HG02885 (cell line): ENCODE data around the gene DLGAP1.
"Not testable (repeated sequence)": the region's sequence is repeated elsewhere in the genome, so short reads cannot be mapped to it uniquely, and the experiment has no call there.

ENCODE experiments used
- ATAC-seq: cut with Tn5 transposase; IDR thresholded peaks from one replicate; pipeline ENCODE4 v1.9.1; 2021; ENCODE audit warnings: mild to moderate bottlenecking; ENCODE audit not compliant: unreplicated experiment, poor library complexity

The DLGAP1 gene

DNA sequence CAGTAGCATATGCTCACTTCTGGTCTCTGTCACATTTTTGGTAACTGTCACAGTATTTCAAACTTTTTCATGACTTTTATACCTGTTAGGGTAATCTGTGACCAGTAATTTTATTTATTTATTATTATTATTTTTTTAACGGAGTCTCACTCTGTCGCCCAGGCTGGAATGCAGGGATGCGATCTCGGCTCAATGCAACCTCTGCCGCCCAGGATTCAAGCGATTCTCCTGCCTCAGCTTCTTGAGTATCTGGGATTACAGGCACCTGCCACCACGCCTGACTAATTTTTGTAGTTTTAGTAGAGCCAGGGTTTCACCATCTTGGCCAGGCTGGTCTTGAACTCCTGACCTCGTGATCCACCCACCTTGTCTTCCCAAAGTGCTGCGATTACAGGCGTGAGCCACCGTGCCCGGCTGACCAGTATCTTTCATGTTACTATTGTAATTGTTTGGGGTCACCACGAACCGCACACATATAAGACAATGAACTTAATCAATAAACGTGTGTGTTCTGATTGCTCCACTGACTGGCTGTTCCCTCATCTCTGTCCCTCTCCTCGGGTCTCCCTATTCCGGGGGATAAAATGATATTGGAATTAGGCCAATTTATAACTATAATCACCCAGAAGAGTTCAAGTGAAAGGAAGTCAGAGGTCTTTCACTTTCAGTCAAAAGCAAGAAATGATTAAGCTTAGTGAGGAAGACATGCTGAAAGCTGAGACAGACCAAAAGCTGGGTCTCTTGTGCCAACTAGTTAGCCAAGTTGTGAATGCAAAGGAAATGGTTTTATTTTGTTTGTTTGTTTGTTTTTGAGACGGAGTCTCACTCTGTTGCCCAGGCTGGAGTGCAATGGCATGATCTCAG, 982.2 kb downstream of the DLGAP1 start:
- peak; percentile 80 for ATAC-seq

DNA sequence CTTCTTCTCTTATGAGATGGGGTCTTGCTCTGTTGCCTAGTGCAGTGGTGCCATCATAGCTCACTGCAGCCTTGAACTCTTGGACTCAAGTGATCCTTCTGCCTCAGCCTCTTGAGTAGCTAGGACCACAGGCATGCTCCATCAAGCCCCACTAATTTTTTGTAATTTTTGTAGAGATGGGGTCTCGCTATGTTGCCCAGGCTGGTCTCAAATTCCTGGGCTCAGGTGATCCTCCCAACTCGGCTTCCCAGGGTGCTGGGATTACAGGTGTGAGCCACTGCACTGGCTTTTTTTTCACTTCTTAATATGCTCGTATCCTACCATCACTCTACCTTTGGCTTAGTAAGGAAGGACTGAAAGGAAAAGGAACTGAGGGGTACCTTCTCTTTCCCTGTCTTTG, 983.0 kb downstream of the DLGAP1 start:
- ATAC-seq: not testable (repeated sequence)

DNA sequence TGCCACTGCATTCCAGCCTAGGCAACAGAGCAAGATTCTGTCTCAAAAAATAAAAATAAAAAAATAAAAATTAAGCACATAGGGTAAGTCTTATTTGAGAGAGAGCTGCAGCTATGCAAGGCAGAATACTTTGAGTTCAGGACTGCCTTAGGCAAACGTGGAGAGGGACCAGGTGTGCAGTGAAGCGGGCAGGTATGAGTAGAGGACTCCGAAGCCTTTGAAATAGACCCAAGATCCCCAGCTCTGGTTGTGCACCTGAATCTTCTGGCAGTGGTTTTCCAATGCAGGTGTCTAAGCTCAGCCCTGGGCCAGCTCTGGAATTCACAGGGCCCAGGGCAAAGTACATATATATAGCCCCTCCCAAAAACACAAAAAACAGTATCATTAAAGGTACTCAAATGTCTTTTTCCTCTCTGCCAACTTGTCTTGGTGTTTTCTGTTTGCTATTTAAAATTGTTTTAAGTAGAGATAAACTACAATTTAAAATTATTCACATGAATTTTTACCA, 983.9 kb downstream of the DLGAP1 start:
- no peak for ATAC-seq

DNA sequence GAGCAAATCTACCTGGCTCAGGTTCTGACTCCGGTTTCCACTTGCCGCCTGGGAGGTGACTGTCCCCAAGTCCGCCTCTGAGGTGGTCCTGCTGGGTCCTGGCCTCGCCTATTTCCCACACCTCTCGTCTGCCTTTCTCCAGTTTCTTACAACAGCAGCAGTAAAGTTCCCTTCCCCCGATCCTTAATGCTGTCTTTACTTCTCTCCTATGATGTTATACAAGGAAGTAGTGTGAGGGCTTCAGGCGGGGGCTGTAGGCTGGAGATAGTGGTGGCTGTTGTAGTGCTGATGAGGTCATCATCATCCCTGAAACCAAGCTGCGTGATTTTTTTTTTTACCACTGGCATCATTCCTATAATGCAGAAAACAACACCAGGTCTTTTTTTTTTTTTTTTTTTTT, 986.3 kb downstream of the DLGAP1 start:
- ATAC-seq: no peak

DNA sequence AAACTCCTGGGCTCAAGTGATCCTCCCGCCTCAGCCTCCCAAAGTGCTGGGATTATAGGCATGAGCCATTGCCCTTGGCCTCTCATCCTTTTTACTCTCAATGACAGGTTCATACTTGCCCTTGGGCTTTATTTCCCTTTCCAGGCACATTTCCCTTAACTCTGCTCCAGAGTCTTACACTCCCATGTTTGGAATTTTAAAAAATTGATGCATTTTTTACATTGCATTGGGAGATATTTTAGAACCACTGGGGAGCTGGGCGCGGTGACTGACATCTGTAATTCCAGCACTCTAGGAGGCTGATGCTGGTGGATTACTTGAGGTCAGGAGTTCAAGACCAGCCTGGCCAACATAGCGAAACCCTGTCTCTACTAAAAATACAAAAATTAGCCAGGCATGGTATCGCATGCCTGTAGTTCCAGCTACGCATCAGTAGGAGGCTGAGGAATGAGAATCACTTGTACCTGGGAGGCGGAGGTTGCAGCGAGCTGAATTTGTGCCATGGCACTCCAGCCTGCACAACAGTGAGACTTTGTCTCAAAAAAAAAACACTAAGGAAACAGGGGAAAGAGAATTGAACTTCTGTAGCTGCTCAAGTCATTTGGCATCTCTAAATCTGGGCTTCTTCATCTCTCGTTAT, 986.9 kb downstream of the DLGAP1 start:
- no peak for ATAC-seq

DNA sequence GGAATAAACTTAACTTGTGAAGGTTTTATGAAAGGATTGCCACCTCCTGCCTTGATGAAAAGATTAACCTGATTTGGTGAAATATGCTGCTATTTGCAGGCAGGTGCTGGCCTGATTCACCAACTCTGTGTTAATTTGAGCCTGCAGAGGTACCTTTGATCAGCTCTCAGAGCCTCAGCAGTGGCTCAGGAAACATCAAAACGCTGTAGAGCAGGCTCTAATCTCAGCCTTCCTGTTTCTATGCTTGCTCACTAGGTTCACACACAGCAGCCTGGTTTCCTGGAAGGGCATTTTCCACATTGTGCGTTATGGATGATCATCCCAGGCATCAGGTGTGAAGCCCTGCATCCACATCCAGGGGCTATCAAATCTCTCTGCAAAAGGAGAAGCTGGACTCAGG, 988.2 kb downstream of the DLGAP1 start:
- ATAC-seq: no peak

DNA sequence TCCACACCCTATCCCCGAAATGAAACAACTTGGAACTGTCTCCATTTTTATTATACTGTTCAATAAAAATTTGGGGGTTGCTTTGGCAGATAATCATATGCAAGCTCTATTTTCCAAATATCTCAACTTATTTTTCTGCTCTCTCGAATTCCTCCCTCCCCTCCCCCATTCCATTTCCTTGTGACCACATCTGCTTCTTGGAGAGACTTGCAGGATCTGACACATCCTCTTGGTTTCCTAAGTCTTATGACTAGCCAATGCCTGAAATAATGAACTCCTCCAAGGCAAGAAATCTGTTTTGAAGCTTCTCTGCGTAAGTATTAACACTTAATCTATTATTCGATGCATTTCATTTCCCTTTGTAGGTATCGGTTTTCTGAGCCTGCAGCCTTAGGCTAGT, 989.1 kb downstream of the DLGAP1 start:
- no peak for ATAC-seq

DNA sequence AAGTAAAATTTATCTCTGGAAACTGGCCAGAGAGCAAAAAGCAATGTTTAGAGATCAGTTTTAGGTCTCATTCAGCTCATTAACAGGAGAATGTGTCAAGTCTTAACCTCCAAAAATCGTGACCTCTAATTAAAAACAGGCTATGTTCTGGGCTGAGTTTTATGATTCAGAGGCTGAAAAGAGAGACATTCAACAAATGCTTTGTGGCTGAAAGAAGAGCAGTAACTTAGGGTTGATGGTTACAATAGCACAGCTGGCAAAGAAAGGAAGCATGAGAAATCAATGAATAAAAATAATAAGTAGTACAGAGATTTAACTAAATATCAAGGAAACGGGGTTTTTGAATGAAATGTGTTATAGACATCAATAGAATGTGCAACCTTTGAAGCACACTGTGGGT, 992.1 kb downstream of the DLGAP1 start:
- no peak for ATAC-seq

DNA sequence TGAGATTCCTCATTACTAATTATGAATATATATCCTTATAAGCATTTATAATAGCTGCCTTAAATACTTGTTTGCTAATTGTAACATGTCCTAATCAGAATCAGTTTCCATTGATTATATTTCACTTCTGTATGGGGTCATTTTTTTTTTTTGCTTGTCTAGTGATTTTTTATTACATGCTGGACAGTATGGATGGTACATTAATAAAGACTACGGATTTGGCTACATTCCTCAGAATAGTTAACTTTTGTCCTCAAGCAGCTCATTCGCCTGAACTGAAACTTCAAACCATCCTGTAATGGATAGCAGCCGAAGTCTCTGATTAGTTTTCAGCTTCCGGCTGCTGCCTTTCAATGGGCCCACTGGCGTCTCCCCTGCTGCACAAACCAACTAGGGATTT, 993.4 kb downstream of the DLGAP1 start:
- ATAC-seq: no peak

DNA sequence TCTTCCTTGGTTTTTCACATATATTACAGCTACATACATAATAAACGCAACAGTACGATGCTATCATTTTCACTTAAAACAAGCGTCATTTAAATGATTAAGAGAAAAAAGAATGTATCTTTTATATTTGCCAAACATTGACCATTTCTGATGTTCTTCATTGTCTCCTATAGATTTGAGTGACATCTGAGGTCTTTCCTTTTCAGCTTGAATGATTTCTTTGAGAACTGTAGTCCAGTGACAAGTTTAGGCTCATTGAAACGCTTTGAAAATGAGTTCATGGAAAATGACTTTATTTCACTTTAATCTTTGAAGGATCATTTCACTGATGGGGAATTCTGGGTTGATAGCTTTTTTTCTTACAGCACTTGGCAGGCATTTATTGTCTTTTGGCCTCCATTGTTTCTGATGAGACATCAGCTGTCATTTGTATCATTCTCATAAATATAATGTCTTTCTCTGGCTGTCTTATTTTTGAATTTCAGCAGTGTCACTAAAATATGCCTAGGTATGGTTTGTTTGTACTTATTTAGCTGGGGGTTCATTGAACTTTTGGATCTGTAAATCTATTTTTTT, 994.2 kb downstream of the DLGAP1 start:
- ATAC-seq: no peak

DNA sequence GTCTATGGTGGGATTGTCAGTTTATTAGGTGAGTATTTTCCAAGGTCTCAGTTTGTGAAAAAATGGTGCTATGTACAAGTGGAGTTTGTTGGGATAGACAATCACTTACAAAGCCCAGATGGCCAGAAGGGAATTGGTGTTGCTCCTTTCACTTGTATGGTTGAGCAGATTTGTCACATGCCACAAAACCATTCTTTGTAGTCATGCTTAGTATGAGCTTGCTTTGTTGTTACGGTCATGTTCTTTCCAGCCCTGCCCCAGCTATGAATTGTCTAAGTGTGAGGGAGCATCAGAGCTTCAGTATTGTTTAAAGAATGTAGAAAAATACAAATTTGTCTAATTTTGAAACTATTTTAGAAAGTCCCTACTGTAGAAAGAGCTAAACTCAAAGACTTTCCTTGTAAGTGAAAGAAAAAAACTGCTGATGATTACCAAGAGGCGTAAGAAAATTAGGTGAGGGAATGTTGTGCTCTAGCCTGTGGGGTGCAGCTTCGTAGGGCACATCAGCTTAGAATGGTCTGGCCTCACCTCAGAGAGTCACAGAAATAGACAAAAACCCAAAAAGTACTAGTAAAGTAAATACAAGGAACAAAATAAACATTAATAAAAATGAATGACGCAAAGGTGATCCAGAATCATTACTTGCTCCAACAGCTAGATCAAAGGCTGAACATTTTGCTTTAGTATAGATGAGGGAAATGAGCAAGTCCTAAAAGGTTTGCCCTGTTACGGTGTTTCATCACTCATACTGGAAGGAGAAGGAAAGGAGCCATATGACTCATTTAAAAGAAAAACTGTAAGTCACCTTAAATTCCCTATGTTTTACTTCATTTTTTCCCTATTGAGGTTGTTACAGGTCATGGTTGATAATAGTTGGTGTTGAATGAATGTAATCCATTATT, 995.9 kb downstream of the DLGAP1 start:
- peak; percentile 49 for ATAC-seq

DNA sequence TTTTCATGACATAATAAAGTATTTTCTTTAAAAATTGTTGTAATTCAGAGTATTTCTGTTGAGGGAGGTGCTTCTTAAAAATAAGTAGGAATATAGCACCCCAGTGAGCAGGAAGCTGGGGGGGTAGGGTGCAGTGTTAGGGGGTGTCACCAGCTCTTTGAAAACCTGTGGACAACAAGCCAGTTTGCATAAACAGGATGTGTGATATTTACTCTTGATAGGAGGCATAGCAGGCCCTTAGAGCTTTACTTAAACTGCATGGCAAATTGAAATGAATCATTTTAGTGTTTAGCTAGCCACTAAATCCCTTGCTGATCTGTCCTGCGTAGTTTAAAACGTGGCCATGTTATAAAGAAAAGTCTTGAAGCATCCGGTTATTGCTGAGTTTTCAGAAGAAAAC, 996.7 kb downstream of the DLGAP1 start:
- ATAC-seq: no peak

DNA sequence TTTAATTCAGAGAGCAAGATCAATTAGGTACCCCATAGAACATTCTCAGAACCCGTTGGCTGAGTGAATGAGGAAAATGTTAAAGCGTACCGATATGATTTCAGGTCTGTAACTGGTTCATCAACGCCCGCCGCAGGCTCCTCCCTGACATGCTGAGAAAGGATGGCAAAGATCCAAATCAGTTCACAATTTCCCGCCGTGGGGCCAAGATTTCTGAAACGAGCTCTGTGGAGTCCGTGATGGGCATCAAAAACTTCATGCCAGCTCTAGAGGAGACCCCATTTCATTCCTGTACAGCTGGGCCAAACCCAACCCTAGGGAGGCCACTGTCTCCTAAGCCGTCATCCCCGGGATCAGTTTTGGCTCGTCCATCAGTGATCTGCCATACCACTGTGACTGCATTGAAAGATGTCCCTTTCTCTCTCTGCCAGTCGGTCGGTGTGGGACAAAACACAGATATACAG, 997.8 kb downstream of the DLGAP1 start:
- no peak for ATAC-seq

DNA sequence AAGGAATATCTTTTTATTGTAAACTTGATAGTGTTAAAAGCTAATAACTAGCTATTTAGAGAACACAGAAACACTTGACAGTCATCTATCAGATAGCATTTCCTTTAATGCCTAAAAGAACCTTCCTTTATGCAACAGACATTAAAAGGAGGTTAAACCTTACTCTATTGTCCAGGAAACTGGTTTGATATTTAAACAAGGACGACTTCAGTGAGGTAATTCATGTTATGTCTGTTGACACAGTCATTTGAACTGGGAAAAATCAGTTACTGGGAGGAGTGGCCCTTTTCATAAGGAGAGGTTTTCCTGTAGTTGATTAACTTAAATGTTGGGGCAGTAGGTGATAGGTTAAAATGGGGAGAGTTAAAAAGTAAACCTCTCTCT, 998.4 kb downstream of the DLGAP1 start:
- ATAC-seq: no peak

DNA sequence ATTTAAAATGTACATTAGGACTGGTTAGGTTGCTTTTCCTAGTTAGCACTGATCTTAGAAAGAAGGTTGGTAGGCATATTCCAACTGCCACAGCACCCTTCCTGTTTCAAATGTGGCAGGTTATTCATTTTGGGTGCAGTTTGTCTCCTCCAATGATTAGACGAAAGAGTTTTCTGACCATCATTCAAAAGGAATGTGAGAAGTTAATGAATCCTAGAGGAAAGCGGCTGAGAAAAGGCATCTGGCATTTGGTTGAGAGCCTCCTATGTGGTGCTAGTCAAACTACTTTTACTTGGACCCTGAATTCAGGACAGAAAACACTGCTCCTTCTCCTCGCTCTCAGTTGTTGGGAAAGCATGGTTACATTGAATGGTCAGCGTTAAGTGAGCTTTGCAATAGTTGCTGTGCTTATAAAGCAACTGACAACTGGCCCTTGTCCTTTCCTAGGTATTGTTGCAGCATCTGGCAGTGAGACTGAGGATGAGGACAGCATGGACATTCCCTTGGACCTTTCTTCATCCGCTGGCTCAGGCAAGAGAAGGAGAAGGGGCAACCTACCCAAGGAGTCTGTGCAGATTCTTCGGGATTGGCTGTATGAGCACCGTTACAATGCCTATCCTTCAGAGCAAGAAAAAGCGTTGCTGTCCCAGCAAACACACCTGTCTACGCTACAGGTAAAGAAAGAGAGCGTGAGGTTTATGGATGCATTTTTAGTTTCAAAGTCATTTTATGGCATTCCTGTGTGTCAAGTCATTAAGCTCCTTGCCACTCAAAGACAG, 999.0 kb downstream of the DLGAP1 start:
- ATAC-seq: no peak

DNA sequence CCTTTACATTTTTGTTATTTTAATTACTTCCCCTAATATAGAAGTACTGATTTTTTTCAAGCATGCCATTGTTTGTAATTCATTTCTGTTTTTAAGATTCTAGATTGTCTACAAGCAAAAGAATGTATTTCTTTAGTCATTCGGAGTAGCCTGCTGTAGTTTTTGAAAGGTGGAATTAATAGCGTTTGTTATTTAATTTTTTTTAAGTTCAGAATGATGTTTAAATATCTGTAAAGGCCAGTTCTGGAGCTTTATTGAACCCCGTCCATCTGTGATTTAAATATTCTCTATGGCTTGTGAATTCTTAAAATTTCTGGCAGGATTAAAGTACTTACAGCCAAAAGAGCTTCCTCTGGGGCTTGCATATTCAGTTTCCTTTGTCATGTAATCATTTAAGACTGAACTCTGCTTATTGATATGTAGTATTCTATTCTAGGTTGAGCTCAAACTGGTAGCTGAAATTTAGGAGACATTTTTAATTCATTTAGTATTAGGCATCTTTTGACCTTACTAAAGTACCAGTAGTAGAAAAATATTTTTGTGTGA, 999.9 kb downstream of the DLGAP1 start:
- ATAC-seq: no peak

DNA sequence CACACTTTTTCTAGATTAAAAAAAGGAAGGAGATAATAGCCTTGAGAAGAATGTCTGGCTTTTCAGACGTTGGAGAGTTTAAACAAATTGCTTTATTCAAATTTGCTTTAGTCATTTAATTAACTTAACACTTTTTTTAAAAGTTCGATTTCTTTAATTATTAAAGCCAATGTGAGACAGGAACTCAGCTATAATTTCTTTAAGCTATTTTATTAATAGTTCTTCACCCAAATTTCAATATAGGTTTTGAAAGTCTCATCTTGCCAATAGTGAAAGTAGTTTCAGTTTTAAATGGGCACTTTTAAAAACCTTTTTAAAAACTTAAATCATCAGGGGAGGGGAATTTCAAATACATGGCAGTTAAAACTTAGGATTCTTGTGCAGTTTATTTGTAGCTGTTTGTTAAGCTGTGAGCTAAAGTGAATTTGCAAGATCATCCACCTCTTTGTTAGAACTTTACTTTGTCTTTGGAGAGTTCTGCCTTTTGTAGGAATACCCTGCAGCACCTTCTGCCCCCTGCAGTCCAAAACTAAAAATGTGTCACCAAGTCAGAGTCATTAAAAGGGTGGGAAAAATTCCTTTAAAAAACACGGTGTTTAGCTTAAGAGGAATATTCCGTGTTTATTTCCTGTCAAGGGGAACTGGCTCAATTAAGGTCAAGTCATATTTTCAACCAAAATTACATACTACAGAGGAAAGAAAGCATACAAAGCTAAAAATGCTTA, 1000.6 kb downstream of the DLGAP1 start:
- peak; percentile 30 for ATAC-seq

DNA sequence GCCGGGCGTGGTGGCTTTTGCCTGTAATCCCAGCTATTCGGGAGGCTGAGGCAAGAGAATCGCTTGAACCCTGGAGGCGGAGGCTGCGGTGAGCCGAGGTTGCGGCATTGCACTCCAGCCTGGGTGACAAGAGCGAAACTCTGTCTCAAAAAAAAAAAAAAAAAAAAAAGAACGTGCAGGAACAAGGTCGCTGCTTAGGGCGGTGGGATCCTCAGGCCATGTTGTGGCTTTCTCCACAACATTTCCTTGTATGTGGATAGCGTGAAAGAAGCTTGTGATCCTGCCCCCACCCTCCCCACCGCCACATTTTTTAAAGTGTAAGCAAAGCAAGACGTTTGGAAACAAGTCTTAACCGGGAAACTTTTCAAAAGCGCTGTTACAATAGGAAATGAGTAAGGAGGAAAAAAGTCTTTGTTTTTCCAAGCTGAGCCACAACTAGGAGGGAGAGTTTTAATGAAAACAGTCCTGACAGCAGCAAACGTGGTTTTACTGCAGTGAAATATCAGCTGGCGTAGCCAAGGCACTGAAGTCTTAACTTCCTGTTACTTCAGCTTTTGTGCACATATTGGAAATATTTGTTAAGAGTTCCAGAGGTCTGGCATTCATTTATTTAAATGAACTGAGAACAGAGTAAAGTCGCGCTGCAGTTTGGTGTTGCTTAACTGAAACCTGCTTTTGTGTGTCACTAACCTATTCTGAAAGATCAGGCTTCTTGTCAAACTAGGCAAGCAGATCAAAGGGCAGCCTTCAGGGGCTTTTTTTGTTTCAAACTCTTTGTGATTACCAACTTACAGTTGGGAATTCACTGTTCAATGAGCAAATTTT, 1001.4 kb downstream of the DLGAP1 start:
- ATAC-seq: peak; percentile 33
